Activated CD8-positive, alpha-beta T cell treated with anti-CD3 and anti-CD28 coated beads, Interleukin-2, amount 10 ng/mL, durations not matched to agents 7 days and 5 days (primary cell): Measurements from ENCODE around the gene TERT. TPM values are rescaled to one million over a fixed set of nuclear protein-coding genes. Genes with fewer than 3 reads are reported as not detected.
"Not testable (repeated sequence)": the region's sequence is repeated elsewhere in the genome, so short reads cannot be mapped to it uniquely, and the experiment has no call there.

ENCODE experiments used
- ATAC-seq: fragments of 150-1000 bp; cut with Tn5 transposase; one replicate; pipeline ENCODE4 v1.10.0; 2021; ENCODE audit warnings: moderate library complexity
- CTCF ChIA-PET: fragments of 350-600 bp; sonication (Branson Sonifier 250); formaldehyde crosslinking; loops from one replicate; lab custom pipeline; 2021; ENCODE audit warnings: antibody characterized with exemption; lab: Charles Lee
- POLR2A ChIA-PET: fragments of 350-600 bp; sonication (Branson Sonifier 250); formaldehyde crosslinking; loops from one replicate; lab custom pipeline; 2021; ENCODE audit warnings: antibody characterized with exemption; lab: Charles Lee
- DNase-seq: peaks from one replicate; pipeline ENCODE4 v3.0.0-alpha.2; 2020
- H3K27ac Mint-ChIP-seq: one replicate; pipeline ENCODE4 v1.8.0; 2021; ENCODE audit warnings: mild to moderate bottlenecking, mixed read lengths
- H3K27me3 Mint-ChIP-seq: one replicate; pipeline ENCODE4 v1.8.0; 2021; ENCODE audit warnings: low read depth, mixed read lengths
- H3K36me3 Mint-ChIP-seq: one replicate; pipeline ENCODE4 v1.8.0; 2021; ENCODE audit warnings: low read depth, mixed read lengths
- H3K4me1 Mint-ChIP-seq: one replicate; pipeline ENCODE4 v1.8.0; 2021; ENCODE audit warnings: low read depth, mixed read lengths
- H3K4me3 Mint-ChIP-seq: one replicate; pipeline ENCODE4 v1.8.0; 2021; ENCODE audit warnings: mild to moderate bottlenecking, mixed read lengths
- H3K9me3 Mint-ChIP-seq: one replicate; pipeline ENCODE4 v1.8.0; 2022; ENCODE audit warnings: mixed read lengths; ENCODE audit not compliant: insufficient read depth
- total RNA-seq, 2 experiments: library from RNA; stranded (reverse); gene quantifications; one replicate each; pipeline ENCODE4 v1.2.3, GENCODE V29; 2021

The TERT gene
- total RNA-seq, 2 experiments from 2014 or later = 0.29 to 0.44 TPM

- Mint-ChIP-seq H3K9me3 (peaks cover 11% of the 10 kb centered on the region), H3K27me3 (peaks cover 5% of the 10 kb centered on the region), H3K4me1 (peaks cover 2% of the 10 kb centered on the region), H3K36me3 (no peaks in the 10 kb centered on the region), H3K27ac (no peak overlapping the region), H3K4me3 (no peak overlapping the region)
- no peak for DNase-seq
- ATAC-seq = no peak
- POLR2A ChIA-PET = no interaction called here
- CTCF ChIA-PET = no interaction called here
Observed at GRCh38 chr5:1288439-1289335, 6.2 kb downstream of the TERT start.

- ATAC-seq (no peak), DNase-seq (no peak)
- H3K4me3 Mint-ChIP-seq = no peak overlapping the region
- H3K4me1 Mint-ChIP-seq = no peaks in the 10 kb centered on the region
- ChIA-PET POLR2A (no interaction called here), CTCF (no interaction called here)
- H3K36me3 Mint-ChIP-seq = no peaks in the 10 kb centered on the region
- H3K9me3 Mint-ChIP-seq = peaks cover 11% of the 10 kb centered on the region
- no peaks in the 10 kb centered on the region for H3K27me3 Mint-ChIP-seq
- no peak overlapping the region for H3K27ac Mint-ChIP-seq
Observed at GRCh38 chr5:1285883-1286291, 9.0 kb downstream of the TERT start.

GRCh38 chr5:1285141-1285540 lies 9.7 kb downstream of the TERT start:
- Mint-ChIP-seq H3K4me1 (no peaks in the 10 kb centered on the region), H3K36me3 (no peaks in the 10 kb centered on the region), H3K9me3 (peaks cover 11% of the 10 kb centered on the region), H3K27ac (no peak overlapping the region), H3K27me3 (no peaks in the 10 kb centered on the region), H3K4me3 (no peak overlapping the region)
- ChIA-PET CTCF (no interaction called here), POLR2A (no interaction called here)
- DNase-seq (no peak), ATAC-seq (no peak)

GRCh38 chr5:1284336-1284970 lies 10.4 kb downstream of the TERT start:
- ATAC-seq, H3K27me3 Mint-ChIP-seq, POLR2A ChIA-PET, H3K36me3 Mint-ChIP-seq, DNase-seq, H3K27ac Mint-ChIP-seq, H3K4me3 Mint-ChIP-seq, H3K4me1 Mint-ChIP-seq, CTCF ChIA-PET: not testable (repeated sequence)
- H3K9me3 Mint-ChIP-seq = peaks cover 11% of the 10 kb centered on the region

GRCh38 chr5:1283729-1284041 lies 11.2 kb downstream of the TERT start:
- H3K4me1 Mint-ChIP-seq, POLR2A ChIA-PET, DNase-seq, CTCF ChIA-PET, ATAC-seq, H3K27ac Mint-ChIP-seq, H3K36me3 Mint-ChIP-seq, H3K4me3 Mint-ChIP-seq, H3K27me3 Mint-ChIP-seq: not testable (repeated sequence)
- peaks cover 10% of the 10 kb centered on the region for H3K9me3 Mint-ChIP-seq

GRCh38 chr5:1282993-1283728 lies 11.7 kb downstream of the TERT start:
- H3K27me3 Mint-ChIP-seq, H3K9me3 Mint-ChIP-seq, H3K36me3 Mint-ChIP-seq, DNase-seq, H3K4me1 Mint-ChIP-seq, H3K4me3 Mint-ChIP-seq, ATAC-seq, POLR2A ChIA-PET, CTCF ChIA-PET, H3K27ac Mint-ChIP-seq: not testable (repeated sequence)

- H3K4me1 Mint-ChIP-seq = no peaks in the 10 kb centered on the region
- H3K27me3 Mint-ChIP-seq = no peaks in the 10 kb centered on the region
- POLR2A ChIA-PET = no interaction called here
- no peaks in the 10 kb centered on the region for H3K9me3 Mint-ChIP-seq
- H3K4me3 Mint-ChIP-seq = no peak overlapping the region
- no peaks in the 10 kb centered on the region for H3K36me3 Mint-ChIP-seq
- no peak overlapping the region for H3K27ac Mint-ChIP-seq
- no peak for ATAC-seq
- no peak for DNase-seq
- CTCF ChIA-PET = no interaction called here
Observed at GRCh38 chr5:1282131-1282992, 12.5 kb downstream of the TERT start.

- Mint-ChIP-seq H3K4me3 (no peak overlapping the region), H3K9me3 (no peaks in the 10 kb centered on the region), H3K36me3 (no peaks in the 10 kb centered on the region), H3K4me1 (no peaks in the 10 kb centered on the region), H3K27me3 (peaks cover 2% of the 10 kb centered on the region), H3K27ac (no peak overlapping the region)
- ATAC-seq (no peak), DNase-seq (no peak)
- ChIA-PET POLR2A (no interaction called here), CTCF (no interaction called here)
Observed at GRCh38 chr5:1281038-1281882, 13.6 kb downstream of the TERT start.

GRCh38 chr5:1280177-1281037 lies 14.5 kb downstream of the TERT start:
- CTCF ChIA-PET = no interaction called here
- Mint-ChIP-seq H3K36me3 (no peaks in the 10 kb centered on the region), H3K9me3 (no peaks in the 10 kb centered on the region), H3K27ac (no peak overlapping the region), H3K4me1 (no peaks in the 10 kb centered on the region), H3K4me3 (no peak overlapping the region), H3K27me3 (peaks cover 2% of the 10 kb centered on the region)
- ATAC-seq (no peak), DNase-seq (no peak)
- POLR2A ChIA-PET = no interaction called here

- CTCF ChIA-PET = no interaction called here
- POLR2A ChIA-PET = no interaction called here
- Mint-ChIP-seq H3K4me1 (no peaks in the 10 kb centered on the region), H3K36me3 (no peaks in the 10 kb centered on the region), H3K27me3 (peaks cover 2% of the 10 kb centered on the region), H3K27ac (no peak overlapping the region), H3K9me3 (no peaks in the 10 kb centered on the region), H3K4me3 (no peak overlapping the region)
- DNase-seq (no peak), ATAC-seq (no peak)
Observed at GRCh38 chr5:1279443-1280151, 15.3 kb downstream of the TERT start.
